B cell (primary cell): Measurements from ENCODE around the gene WAC. TPM values are rescaled to one million over a fixed set of nuclear protein-coding genes. Genes with fewer than 3 reads are reported as not detected.

ENCODE experiments used
- ATAC-seq: fragments of 200-7000 bp; cut with Tn5 transposase; one replicate; pipeline ENCODE4 v1.10.0; 2021; ENCODE audit warnings: low read depth, mild to moderate bottlenecking, moderate number of reproducible peaks, moderate library complexity
- CTCF ChIA-PET: fragments of 350-600 bp; sonication (Branson Sonifier 250); formaldehyde crosslinking; loops from one replicate; lab custom pipeline; 2021; ENCODE audit warnings: antibody characterized with exemption, inconsistent platforms; lab: Charles Lee
- POLR2A ChIA-PET: fragments of 350-600 bp; sonication (Branson Sonifier 250); formaldehyde crosslinking; loops from one replicate; lab custom pipeline; 2021; ENCODE audit warnings: antibody characterized with exemption; lab: Charles Lee
- DNase-seq: peaks from one replicate; pipeline ENCODE4 v3.0.0; 2013
- H2AFZ ChIP-seq: 2 replicates; pipeline ENCODE4 v1.6.1; 2012; ENCODE audit warnings: mild to moderate bottlenecking, low read depth, low read length; ENCODE audit not compliant: insufficient read depth, poor library complexity, severe bottlenecking
- H3K27ac ChIP-seq, 2 donors: 1 replicate in 1 of 2; 2 replicates in 1 of 2; pipeline ENCODE4 v1.5.1; 2012 to 2013; ENCODE audit warnings: low read length in 2 of 2, mild to moderate bottlenecking in 2 of 2, moderate library complexity in 1 of 2
- H3K27me3 ChIP-seq, 4 experiments: fragments of 200-600 bp in 1 of 4; sonication (generic) in 1 of 4; replicated peaks in 1 of 4; 1 replicate in 2 of 4; 2 replicates in 2 of 4; pipeline versions ENCODE4 v1.6.1 to v1.7.0; 2013 to 2016; ENCODE audit warnings: low read length in 3 of 4, mild to moderate bottlenecking in 2 of 4, mixed read lengths in 1 of 4, moderate library complexity in 1 of 4; ENCODE audit not compliant: insufficient read depth in 4 of 4, control insufficient read depth in 3 of 4; ENCODE audit errors: control extremely low read depth in 1 of 4
- H3K36me3 ChIP-seq, 2 experiments: replicated peaks in 1 of 2; 1 replicate in 1 of 2; 2 replicates in 1 of 2; pipeline versions ENCODE4 v1.6.1 to v1.7.1; 2013; ENCODE audit warnings: low read length in 1 of 2; ENCODE audit not compliant: insufficient read depth in 2 of 2, control insufficient read depth in 1 of 2; ENCODE audit errors: control extremely low read depth in 1 of 2, extremely low read depth in 1 of 2
- H3K4me1 ChIP-seq, 2 donors: fragments of 200-600 bp in 1 of 2; sonication (generic) in 1 of 2; 1 replicate in 1 of 2; 2 replicates in 1 of 2; pipeline versions ENCODE4 v1.5.1 to v1.6.1; 2013 to 2017; ENCODE audit warnings: low read length in 2 of 2; ENCODE audit not compliant: control insufficient read depth in 2 of 2, insufficient read depth in 2 of 2
- H3K4me2 ChIP-seq: replicated peaks from 2 replicates; pipeline ENCODE3; 2012; ENCODE audit warnings: mild to moderate bottlenecking, low read depth, low read length; ENCODE audit not compliant: poor library complexity, severe bottlenecking
- H3K4me3 ChIP-seq, 5 experiments: fragments of 200-600 bp in 1 of 5; sonication (generic) in 1 of 5; 1 replicate in 3 of 5; 2 replicates in 2 of 5; pipeline versions ENCODE4 v1.5.1 to v1.7.0; 2011 to 2016; ENCODE audit warnings: low read length in 4 of 5, mild to moderate bottlenecking in 4 of 5, low read depth in 2 of 5, control low read depth in 1 of 5, moderate library complexity in 1 of 5; ENCODE audit not compliant: insufficient read depth in 1 of 5; ENCODE audit errors: control extremely low read depth in 1 of 5, extremely low read depth in 1 of 5
- H3K79me2 ChIP-seq: fragments of 200-600 bp; sonication (generic); one replicate; pipeline ENCODE4 v1.6.0; 2016; ENCODE audit warnings: low read length; ENCODE audit not compliant: control insufficient read depth, insufficient read depth
- H3K9ac ChIP-seq: fragments of 200-600 bp; sonication (generic); 2 replicates; pipeline ENCODE4 v1.6.1; 2017; ENCODE audit warnings: mild to moderate bottlenecking, low read length, moderate library complexity
- H3K9me3 ChIP-seq, 3 donors: one replicate each; pipeline versions ENCODE4 v1.6.1 to v1.7.1; 2013; ENCODE audit warnings: low read length in 2 of 3; ENCODE audit not compliant: control insufficient read depth in 2 of 3, insufficient read depth in 1 of 3; ENCODE audit errors: control extremely low read depth in 1 of 3
- H4K20me1 ChIP-seq: 2 replicates; pipeline ENCODE4 v1.6.0; 2012; ENCODE audit warnings: mild to moderate bottlenecking, low read length; ENCODE audit not compliant: insufficient read depth, control insufficient read depth, poor library complexity, severe bottlenecking
- H3K27ac Mint-ChIP-seq: one replicate; pipeline ENCODE4 v1.8.0; 2021; ENCODE audit warnings: mixed read lengths
- H3K27me3 Mint-ChIP-seq: one replicate; pipeline ENCODE4 v1.8.0; 2021; ENCODE audit warnings: mixed read lengths
- H3K4me1 Mint-ChIP-seq: one replicate; pipeline ENCODE4 v1.8.0; 2021; ENCODE audit warnings: mixed read lengths
- H3K4me3 Mint-ChIP-seq: one replicate; pipeline ENCODE4 v1.8.0; 2021; ENCODE audit warnings: mixed read lengths
- H3K9me3 Mint-ChIP-seq: one replicate; pipeline ENCODE4 v1.8.0; 2022; ENCODE audit warnings: mixed read lengths; ENCODE audit not compliant: insufficient read depth
- CTCF ChIP-seq: fragments of 200-600 bp; IDR thresholded peaks from one replicate; pipeline ENCODE4 v1.8.0; 2022; ENCODE audit warnings: antibody characterized with exemption, mild to moderate bottlenecking
- EZH2 ChIP-seq: IDR thresholded peaks from 2 replicates; pipeline ENCODE4 v1.6.1; 2012; ENCODE audit warnings: borderline replicate concordance, low read depth, mild to moderate bottlenecking, moderate library complexity, low read length; ENCODE audit not compliant: insufficient read depth, poor library complexity, severe bottlenecking
- WGBS: methylation state at CpG from one replicate; pipeline ENCODE4 v1.1.5; 2013; ENCODE audit warnings: missing lambda C conversion rate; ENCODE audit not compliant: insufficient coverage; 5-methylcytosine and 5-hydroxymethylcytosine counted together
- intact Hi-C: fragments of 100-400 bp; cut with micrococcal nuclease; formaldehyde crosslinking; loops from one replicate; pipeline ENCODE4 v1.10.0; 2022
- polyA plus RNA-seq: library from polyadenylated mRNA; depleted of rRNA; stranded (reverse); fragments of >200 nt; gene quantifications from 2 replicates; pipeline ENCODE4 v1.2.3, GENCODE V29; 2012
- total RNA-seq, 2 donors: library from RNA; stranded (reverse); fragments of 120-200 nt in 1 of 2; gene quantifications; 1 replicate in 1 of 2; 2 replicates in 1 of 2; pipeline versions ENCODE4 v1.2.3 to v1.2.4, GENCODE V29; 2013 to 2022

WAC gene
- total and polyA plus RNA-seq, 2 donors (not counting 1 experiment from before 2014, with no cell fraction given), result 77.4 to 196 TPM

GRCh38 chr10:28586176-28586575 lies 53.3 kb downstream of the WAC start:
- Histone ChIP-seq H2AFZ (no peak overlapping the region), H3K79me2 (peaks cover 93% of the 10 kb centered on the region), H3K4me1 (no peaks in the 10 kb centered on the region), H3K27ac (no peak overlapping the region), H3K36me3 (peaks cover 25 to 81% of the 10 kb centered on the region in 2 experiments), H4K20me1 (peaks cover 77% of the 10 kb centered on the region), H3K4me3 (no peak overlapping the region), H3K4me2 (no peak overlapping the region), H3K9ac (no peak overlapping the region), H3K9me3 (no peaks in the 10 kb centered on the region), H3K27me3 (no peaks in the 10 kb centered on the region)
- intact Hi-C loops, result no loop called here
- H3K27ac Mint-ChIP-seq, result no peak overlapping the region
- no CpG with 5 or more reads among the region's 4 CpGs for whole genome bisulfite sequencing
- CTCF ChIA-PET, result interaction anchor here (1.1 kb wide), 1 partner anchor 26 kb away, joined by 3 read pairs; no protein-coding TSS in a partner anchor
- H3K9me3 Mint-ChIP-seq, result no peaks in the 10 kb centered on the region
- DNase-seq (no peak), ATAC-seq (no peak)
- H3K4me1 Mint-ChIP-seq, result peaks cover 14% of the 10 kb centered on the region
- no peak overlapping the region for H3K4me3 Mint-ChIP-seq
- no peaks in the 10 kb centered on the region for H3K27me3 Mint-ChIP-seq
- POLR2A ChIA-PET, result no interaction called here
- TF ChIP-seq CTCF (no peak), EZH2 (no peak)

GRCh38 chr10:28587270-28587969 lies 54.5 kb downstream of the WAC start:
- H3K4me1 ChIP-seq, result no peaks in the 10 kb centered on the region
- Mint-ChIP-seq H3K27me3 (no peaks in the 10 kb centered on the region), H3K4me3 (no peak overlapping the region), H3K9me3 (no peaks in the 10 kb centered on the region), H3K4me1 (peaks cover 3% of the 10 kb centered on the region), H3K27ac (no peak overlapping the region)
- H3K36me3 ChIP-seq, result peaks cover 31 to 82% of the 10 kb centered on the region in 2 experiments
- no peak overlapping the region for H3K4me3 ChIP-seq
- CTCF ChIA-PET, result interaction anchor here (0.6 kb wide), 1 partner anchor 260 kb away, joined by 4 read pairs; no protein-coding TSS in a partner anchor
- no peaks in the 10 kb centered on the region for H3K27me3 ChIP-seq
- H3K9me3 ChIP-seq, result no peaks in the 10 kb centered on the region
- ATAC-seq, result no peak
- no CpG with 5 or more reads among the region's 5 CpGs for WGBS
- intact Hi-C loops, result no loop called here
- H3K79me2 ChIP-seq, result peaks cover 92% of the 10 kb centered on the region
- peaks cover 77% of the 10 kb centered on the region for H4K20me1 ChIP-seq
- no peak overlapping the region for H3K9ac ChIP-seq
- H3K27ac ChIP-seq, result no peak overlapping the region
- TF ChIP-seq CTCF (no peak), EZH2 (no peak)
- no peak for DNase-seq
- H2AFZ ChIP-seq, result no peak overlapping the region
- no peak overlapping the region for H3K4me2 ChIP-seq
- POLR2A ChIA-PET, result no interaction called here
